Left ventricle myocardium inferior (tissue), 1 donor: Measurements from ENCODE around the gene CSAD. TPM values are rescaled to one million over a fixed set of nuclear protein-coding genes. Genes with fewer than 3 reads are reported as not detected.

Source experiments
- DNase-seq: peaks from one replicate; pipeline ENCODE4 v3.0.0-alpha.2; 2020
- H3K27ac ChIP-seq: fragments of 200-600 bp; replicated peaks from 2 replicates; pipeline ENCODE4 v1.8.0; 2021
- H3K27me3 ChIP-seq: fragments of 200-600 bp; 2 replicates; pipeline ENCODE4 v1.8.0; 2021; ENCODE audit warnings: low read depth
- H3K36me3 ChIP-seq: fragments of 200-600 bp; 2 replicates; pipeline ENCODE4 v1.8.0; 2021
- H3K4me1 ChIP-seq: fragments of 200-600 bp; 2 replicates; pipeline ENCODE4 v1.8.0; 2021
- H3K4me3 ChIP-seq: fragments of 200-600 bp; 2 replicates; pipeline ENCODE4 v1.8.0; 2021; ENCODE audit warnings: mild to moderate bottlenecking, moderate library complexity
- H3K9me3 ChIP-seq: fragments of 200-600 bp; replicated peaks from 2 replicates; pipeline ENCODE4 v1.8.0; 2021
- intact Hi-C: fragments of 100-400 bp; cut with micrococcal nuclease; formaldehyde crosslinking; loops from one replicate; pipeline ENCODE4 v1.11.0; 2022
- total RNA-seq: library from RNA; stranded (reverse); fragmentation: NEBNext Ultra II Directional; extraction: Animal tissue kit (Norgen Biotek cat#: 25700); gene quantifications from one replicate; pipeline ENCODE4 v1.2.1, GENCODE V29; 2021
- TF ChIP-seq, protein P1 (sequence below): fragments of 200-600 bp; IDR thresholded peaks from 2 replicates; pipeline ENCODE4 v1.8.0; 2021; ENCODE audit warnings: antibody characterized with exemption, mild to moderate bottlenecking, borderline replicate concordance
- donor health status: DM: no; HTN: yes; CAD: no; lungs with severe emphysema.

CSAD gene
- total RNA-seq, 1 donor from 2014 or later, result 12.2 TPM

DNA sequence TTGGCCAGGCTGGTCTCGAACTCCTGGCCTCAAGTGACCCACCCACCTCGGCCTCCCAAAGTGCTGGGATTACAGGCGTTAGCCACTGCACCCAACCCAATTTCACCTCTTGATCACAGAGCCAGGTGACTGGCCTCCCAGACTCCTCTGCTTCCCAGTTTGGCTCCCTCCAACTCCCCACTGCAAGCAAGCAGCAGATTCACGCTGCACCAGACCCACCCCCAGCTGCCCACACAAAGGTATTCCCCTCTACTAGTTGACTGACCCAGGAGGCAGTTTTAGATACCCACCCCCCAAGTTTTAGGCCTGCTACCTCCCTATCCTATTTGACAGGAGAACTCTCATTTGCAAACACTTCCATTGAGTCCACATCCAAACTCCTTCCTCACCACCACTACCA, 46.1 kb upstream of the CSAD start:
- Histone ChIP-seq H3K9me3 (no peaks in the 10 kb centered on the region), H3K27me3 (no peaks in the 10 kb centered on the region), H3K4me3 (no peak overlapping the region), H3K4me1 (peaks cover 45% of the 10 kb centered on the region), H3K27ac (no peak overlapping the region), H3K36me3 (no peaks in the 10 kb centered on the region)
- TF ChIP-seq, protein P1, sequence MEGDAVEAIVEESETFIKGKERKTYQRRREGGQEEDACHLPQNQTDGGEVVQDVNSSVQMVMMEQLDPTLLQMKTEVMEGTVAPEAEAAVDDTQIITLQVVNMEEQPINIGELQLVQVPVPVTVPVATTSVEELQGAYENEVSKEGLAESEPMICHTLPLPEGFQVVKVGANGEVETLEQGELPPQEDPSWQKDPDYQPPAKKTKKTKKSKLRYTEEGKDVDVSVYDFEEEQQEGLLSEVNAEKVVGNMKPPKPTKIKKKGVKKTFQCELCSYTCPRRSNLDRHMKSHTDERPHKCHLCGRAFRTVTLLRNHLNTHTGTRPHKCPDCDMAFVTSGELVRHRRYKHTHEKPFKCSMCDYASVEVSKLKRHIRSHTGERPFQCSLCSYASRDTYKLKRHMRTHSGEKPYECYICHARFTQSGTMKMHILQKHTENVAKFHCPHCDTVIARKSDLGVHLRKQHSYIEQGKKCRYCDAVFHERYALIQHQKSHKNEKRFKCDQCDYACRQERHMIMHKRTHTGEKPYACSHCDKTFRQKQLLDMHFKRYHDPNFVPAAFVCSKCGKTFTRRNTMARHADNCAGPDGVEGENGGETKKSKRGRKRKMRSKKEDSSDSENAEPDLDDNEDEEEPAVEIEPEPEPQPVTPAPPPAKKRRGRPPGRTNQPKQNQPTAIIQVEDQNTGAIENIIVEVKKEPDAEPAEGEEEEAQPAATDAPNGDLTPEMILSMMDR, result no peak
- DNase-seq, result no peak
- intact Hi-C loops, result no loop called here

DNA sequence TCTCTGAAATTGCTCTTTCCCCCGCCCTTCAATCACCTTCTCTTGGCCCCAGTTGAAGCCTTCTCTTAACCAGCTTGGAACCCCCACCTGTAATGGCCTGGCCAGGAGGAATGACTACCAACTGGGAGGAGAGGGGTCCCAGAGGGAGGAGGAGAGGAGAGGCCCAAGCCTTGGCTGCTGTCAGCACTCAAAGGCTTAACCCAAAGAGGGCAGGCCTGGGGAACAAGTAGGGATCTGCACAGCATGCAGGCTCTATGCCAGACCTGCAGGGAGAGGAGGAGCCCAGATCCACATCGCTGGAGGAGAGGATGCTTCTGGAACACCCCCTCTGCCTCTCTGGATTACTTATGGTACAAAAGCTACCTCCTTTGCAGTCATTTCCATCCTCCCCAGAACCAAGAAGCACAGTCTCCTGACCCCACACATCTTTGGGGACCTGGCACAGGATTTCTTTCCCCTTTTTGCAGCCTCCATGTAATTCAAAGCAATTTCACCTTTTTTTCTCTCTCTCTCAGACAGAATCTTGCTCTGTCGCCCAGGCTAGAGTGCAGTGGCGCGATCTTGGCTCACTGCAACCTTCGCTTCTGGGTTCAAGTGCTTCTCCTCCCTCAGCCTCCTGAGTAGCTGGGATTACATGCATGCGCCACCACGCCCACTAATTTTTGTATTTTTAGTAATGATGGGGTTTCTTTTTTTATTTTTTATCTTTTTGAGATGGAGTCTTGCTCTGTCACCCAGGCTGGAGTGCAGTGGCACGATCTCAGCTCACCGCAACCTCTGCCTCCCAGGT, 45.1 kb upstream of the CSAD start:
- H3K36me3 ChIP-seq, result no peaks in the 10 kb centered on the region
- no peak for DNase-seq
- peaks cover 40% of the 10 kb centered on the region for H3K4me1 ChIP-seq
- H3K27ac ChIP-seq, result peak overlapping the region; percentile 100
- H3K9me3 ChIP-seq, result no peaks in the 10 kb centered on the region
- intact Hi-C loops, result no loop called here
- TF ChIP-seq, protein P1, result no peak
- H3K27me3 ChIP-seq, result no peaks in the 10 kb centered on the region
- H3K4me3 ChIP-seq, result no peak overlapping the region

DNA sequence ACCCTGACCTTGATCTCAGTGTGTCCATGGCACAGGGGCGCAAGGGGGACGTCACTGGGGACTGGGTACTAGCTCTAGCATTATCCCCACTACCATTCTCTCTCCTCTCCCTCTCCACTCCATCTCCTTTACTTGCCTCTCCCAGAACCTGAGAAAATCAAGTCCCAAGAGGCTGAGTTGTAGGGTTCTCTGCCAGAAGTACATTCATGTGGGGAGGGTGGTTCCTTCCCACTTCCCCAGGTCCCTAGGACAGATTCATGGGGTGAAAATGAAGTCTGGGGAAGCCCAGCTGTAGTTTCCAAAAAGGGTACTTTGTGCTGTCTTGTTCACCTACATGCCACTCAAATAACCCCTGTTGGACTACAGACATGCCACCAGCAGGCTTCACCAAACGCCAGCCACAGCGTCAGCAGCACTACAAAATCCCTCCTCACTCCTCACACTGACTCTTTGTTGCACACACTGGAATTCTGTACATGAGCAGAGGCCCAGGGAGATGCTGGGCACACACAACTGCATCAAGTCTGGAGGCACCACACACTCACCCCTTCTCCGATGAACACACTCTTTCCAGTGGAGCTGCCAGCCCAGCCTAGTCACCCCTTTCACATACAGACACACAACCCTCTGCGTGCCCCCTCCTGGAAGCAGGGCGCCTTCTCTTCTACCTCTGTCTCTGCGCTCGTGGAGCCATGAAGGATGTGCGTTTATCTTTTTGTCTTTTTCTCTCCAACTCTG, 44.3 kb upstream of the CSAD start:
- H3K36me3 ChIP-seq, result no peaks in the 10 kb centered on the region
- no peak overlapping the region for H3K4me3 ChIP-seq
- no peaks in the 10 kb centered on the region for H3K27me3 ChIP-seq
- no peak for DNase-seq
- H3K27ac ChIP-seq, result peak overlapping the region; percentile 100
- intact Hi-C loops, result no loop called here
- peaks cover 44% of the 10 kb centered on the region for H3K4me1 ChIP-seq
- TF ChIP-seq, protein P1, result no peak
- H3K9me3 ChIP-seq, result no peaks in the 10 kb centered on the region

DNA sequence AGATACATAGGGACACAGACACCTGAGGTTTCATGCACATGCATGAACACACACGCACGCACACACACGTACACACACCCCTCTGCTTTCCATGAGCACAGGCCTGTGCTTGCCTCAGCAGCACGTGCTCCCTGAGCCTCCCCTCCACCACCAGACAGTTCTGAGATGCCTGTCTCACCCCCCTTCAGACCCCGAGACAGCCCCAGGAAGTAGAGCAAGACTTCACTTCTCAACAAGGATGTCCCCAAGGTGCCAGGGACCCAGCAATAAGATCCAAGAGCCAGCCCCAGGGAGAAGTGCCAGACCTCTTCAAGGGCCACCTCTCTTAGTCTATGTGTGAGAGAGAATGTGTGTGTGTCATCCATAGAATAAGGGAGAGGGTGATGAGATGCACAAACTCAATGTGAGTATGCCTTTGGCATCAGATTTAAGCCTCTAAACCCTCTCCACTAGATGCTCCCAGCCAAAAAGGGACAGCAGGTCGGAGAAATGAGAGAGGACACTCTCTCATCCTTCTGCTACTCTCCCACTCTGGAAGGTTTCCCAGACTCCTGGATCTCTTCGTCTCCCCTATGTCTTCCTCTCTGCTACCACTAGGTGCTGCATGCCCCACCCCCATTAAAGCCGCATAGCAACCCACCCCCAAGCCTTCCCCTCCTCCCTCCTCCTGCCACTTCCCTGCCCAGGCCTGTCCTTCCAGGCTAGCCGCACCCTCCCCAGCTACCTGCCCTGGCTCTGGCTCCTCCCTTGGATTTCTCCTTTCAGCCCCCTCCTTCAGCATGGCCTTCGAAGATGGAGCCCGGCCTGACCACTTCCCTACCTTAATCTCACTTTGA, 43.6 kb upstream of the CSAD start:
- DNase-seq, result no peak
- Histone ChIP-seq H3K27ac (peak overlapping the region; percentile 100), H3K27me3 (no peaks in the 10 kb centered on the region), H3K4me3 (no peak overlapping the region), H3K9me3 (no peaks in the 10 kb centered on the region), H3K4me1 (peaks cover 52% of the 10 kb centered on the region), H3K36me3 (no peaks in the 10 kb centered on the region)
- TF ChIP-seq, protein P1, result peak; percentile 18
- intact Hi-C loops, result no loop called here

DNA sequence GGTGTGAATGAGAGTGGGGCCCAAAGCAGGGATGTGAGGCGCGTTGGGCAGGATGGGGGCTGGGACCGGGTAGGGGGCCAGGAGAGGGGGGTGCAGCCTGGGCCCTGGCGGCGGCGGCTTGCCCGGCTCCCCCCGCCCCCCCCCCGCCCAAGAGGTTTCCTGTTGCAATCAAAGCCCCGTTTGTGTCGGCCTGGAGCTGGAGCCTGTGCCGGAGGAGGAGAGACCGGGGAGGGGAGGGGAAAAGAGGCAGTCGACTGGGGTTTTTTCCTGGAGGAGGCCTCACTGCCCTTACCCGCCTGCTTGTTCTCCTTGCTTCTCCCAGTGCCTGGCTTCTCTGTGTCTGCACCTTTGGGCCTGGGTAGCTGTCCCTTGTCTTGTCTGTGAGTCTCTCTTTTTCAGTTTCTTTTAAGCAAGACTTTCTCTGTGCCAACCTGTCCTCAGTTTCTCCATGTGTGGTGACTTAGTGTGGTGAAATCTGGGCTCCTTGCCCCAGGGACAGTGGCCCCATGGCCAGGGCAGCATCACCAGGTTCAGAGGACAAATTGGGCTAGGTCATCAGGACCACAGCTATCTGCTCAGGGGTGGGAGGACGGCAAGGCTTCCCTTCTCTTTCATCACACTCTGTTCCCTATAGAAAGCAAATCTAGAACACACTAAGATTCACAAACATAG, 42.8 kb upstream of the CSAD start:
- TF ChIP-seq, protein P1, result no peak
- DNase-seq, result peak; percentile 42
- Histone ChIP-seq H3K36me3 (no peaks in the 10 kb centered on the region), H3K27me3 (no peaks in the 10 kb centered on the region), H3K4me1 (peaks cover 59% of the 10 kb centered on the region), H3K9me3 (no peaks in the 10 kb centered on the region), H3K4me3 (peak overlapping the region; percentile 2), H3K27ac (peak overlapping the region; percentile 100)
- intact Hi-C loops, result no loop called here
